Esophagus (tissue), 2 donors: ENCODE results near the gene PHF19. TPM values are rescaled to one million over a fixed set of nuclear protein-coding genes. Genes with fewer than 3 reads are reported as not detected.
A peak's percentile ranks its signal among the peaks of the same experiment; 100 is the strongest.

ENCODE experiments used
- H3K27ac ChIP-seq, 2 donors: one replicate each; pipeline ENCODE4 v1.5.1; 2013; ENCODE audit warnings: low read depth in 2 of 2, mild to moderate bottlenecking in 2 of 2, inconsistent platforms in 1 of 2, low read length in 1 of 2, moderate library complexity in 1 of 2
- H3K27me3 ChIP-seq, 2 donors: one replicate each; pipeline ENCODE4 v1.6.1; 2013; ENCODE audit warnings: low read length in 2 of 2, control low read depth in 1 of 2, mild to moderate bottlenecking in 1 of 2; ENCODE audit not compliant: insufficient read depth in 2 of 2, control insufficient read depth in 1 of 2
- H3K36me3 ChIP-seq, 2 donors: one replicate each; pipeline ENCODE4 v1.6.1; 2013; ENCODE audit warnings: low read length in 1 of 2; ENCODE audit not compliant: control insufficient read depth in 2 of 2, insufficient read depth in 2 of 2
- H3K4me1 ChIP-seq, 2 donors: one replicate each; pipeline ENCODE4 v1.6.1; 2013; ENCODE audit warnings: low read length in 1 of 2; ENCODE audit not compliant: control insufficient read depth in 2 of 2, insufficient read depth in 2 of 2
- H3K4me3 ChIP-seq, 2 donors: one replicate each; pipeline ENCODE4 v1.5.1; 2013; ENCODE audit warnings: low read length in 2 of 2, mild to moderate bottlenecking in 2 of 2, low read depth in 1 of 2, moderate library complexity in 1 of 2
- H3K9me3 ChIP-seq, 2 donors: one replicate each; pipeline ENCODE4 v1.6.1; 2013; ENCODE audit warnings: mild to moderate bottlenecking in 2 of 2, low read depth in 1 of 2, low read length in 1 of 2, moderate library complexity in 1 of 2; ENCODE audit not compliant: control insufficient read depth in 2 of 2, insufficient read depth in 1 of 2
- WGBS, 2 donors: extraction: QIAGEN DNeasy Blood & Tissue Kit; methylation state at CpG; one replicate each; pipeline ENCODE4 v1.1.7; 2013; 5-methylcytosine and 5-hydroxymethylcytosine counted together
- polyA plus RNA-seq, 2 donors: library from polyadenylated mRNA; stranded (reverse); fragments of 200-250 nt; gene quantifications; one replicate each; pipeline ENCODE4 v1.2.3, GENCODE V29; 2013
- donor health status: healthy with polysubstance abuse.
- donor health status: Bipolar disorder and iron deficiency.

The PHF19 gene
- polyA plus RNA-seq: 10 to 100 TPM; 22.3 to 28.8 TPM

GRCh38 chr9:120876842-120877240, at the start of gene PHF19:
Gene PHF19 (minus strand): TSS chr9:120877188. CDS start chr9:120874741, 2,447 bp downstream.
- no peaks in the 10 kb centered on the region for H3K9me3 ChIP-seq
- peak within 1 kb of the TSS; percentile 61 to 65 for H3K4me3 ChIP-seq
- peaks cover 3 to 17% of the 10 kb centered on the region in 2 donors for H3K4me1 ChIP-seq
- H3K27ac ChIP-seq: peak within 1 kb of the TSS; percentile 96 to 98
- H3K36me3 ChIP-seq: peaks cover 0 to 3% of the 10 kb centered on the region in 2 donors
- WGBS, 2 donors: 1 to 3% methylated on average over 15 to 45 of the region's 45 CpGs
- H3K27me3 ChIP-seq: no peaks in the 10 kb centered on the region

- Histone ChIP-seq H3K27me3 (no peaks in the 10 kb centered on the region), H3K4me3 (no peak within 1 kb of the TSS), H3K36me3 (no peaks in the 10 kb centered on the region), H3K9me3 (no peaks in the 10 kb centered on the region), H3K27ac (peak within 1 kb of the TSS; percentile 81 to 83), H3K4me1 (peaks cover 2 to 4% of the 10 kb centered on the region in 2 donors)
- WGBS, 2 donors: 76 to 78% methylated on average over 6 of the region's 6 CpGs
Observed at GRCh38 chr9:120926397-120926928, 49.5 kb upstream of the PHF19 start, which contains the start of gene TRAF1. Gene TRAF1 (minus strand): TSS chr9:120926796. CDS start chr9:120926075, 721 bp downstream.

GRCh38 chr9:120925535-120926396, 48.8 kb upstream of the PHF19 start:
- peak overlapping the region; percentile 75 to 83 for H3K27ac ChIP-seq
- H3K9me3 ChIP-seq: no peaks in the 10 kb centered on the region
- H3K4me3 ChIP-seq: no peak overlapping the region
- WGBS, 2 donors: 61 to 63% methylated on average over 13 of the region's 13 CpGs
- H3K4me1 ChIP-seq: peaks cover 2 to 4% of the 10 kb centered on the region in 2 donors
- no peaks in the 10 kb centered on the region for H3K36me3 ChIP-seq
- H3K27me3 ChIP-seq: no peaks in the 10 kb centered on the region

GRCh38 chr9:120924698-120925534, 47.9 kb upstream of the PHF19 start:
- peaks cover 2 to 4% of the 10 kb centered on the region in 2 donors for H3K4me1 ChIP-seq
- no peaks in the 10 kb centered on the region for H3K9me3 ChIP-seq
- no peaks in the 10 kb centered on the region for H3K36me3 ChIP-seq
- no peaks in the 10 kb centered on the region for H3K27me3 ChIP-seq
- 75 to 81% methylated on average over 11 of the region's 11 CpGs for WGBS, 2 donors
- no peak overlapping the region for H3K4me3 ChIP-seq
- peak overlapping the region; percentile 6 to 18 for H3K27ac ChIP-seq

- H3K9me3 ChIP-seq: no peaks in the 10 kb centered on the region
- WGBS, 2 donors: 81 to 84% methylated on average over 11 of the region's 11 CpGs
- no peaks in the 10 kb centered on the region for H3K27me3 ChIP-seq
- H3K27ac ChIP-seq: peak overlapping the region; percentile 10 to 34
- no peak overlapping the region for H3K4me3 ChIP-seq
- no peaks in the 10 kb centered on the region for H3K36me3 ChIP-seq
- H3K4me1 ChIP-seq: peaks cover 2 to 7% of the 10 kb centered on the region in 2 donors
Observed at GRCh38 chr9:120923620-120924328, 46.8 kb upstream of the PHF19 start.

- 70 to 74% methylated on average over 7 of the region's 7 CpGs for WGBS, 2 donors
- Histone ChIP-seq H3K27ac (peak overlapping the region; percentile 51 to 53), H3K4me3 (no peak overlapping the region), H3K36me3 (no peaks in the 10 kb centered on the region), H3K27me3 (no peaks in the 10 kb centered on the region), H3K4me1 (peaks cover 2 to 7% of the 10 kb centered on the region in 2 donors), H3K9me3 (no peaks in the 10 kb centered on the region)
Observed at GRCh38 chr9:120922404-120923195, 45.6 kb upstream of the PHF19 start.

- peak overlapping the region; percentile 28 to 68 for H3K27ac ChIP-seq
- WGBS, 2 donors: 58 to 59% methylated on average over 8 of the region's 8 CpGs
- peaks cover 2 to 4% of the 10 kb centered on the region in 2 donors for H3K4me1 ChIP-seq
Observed at GRCh38 chr9:120921661-120922181, 44.7 kb upstream of the PHF19 start.

GRCh38 chr9:120920806-120921178, 43.8 kb upstream of the PHF19 start:
- no peaks in the 10 kb centered on the region for H3K9me3 ChIP-seq
- H3K4me3 ChIP-seq: no peak overlapping the region
- H3K36me3 ChIP-seq: no peaks in the 10 kb centered on the region
- H3K27ac ChIP-seq: peak overlapping the region; percentile 63 to 66
- 62 to 68% methylated on average over 3 of the region's 3 CpGs for WGBS, 2 donors
- peaks cover 2 to 3% of the 10 kb centered on the region in 2 donors for H3K4me1 ChIP-seq
- H3K27me3 ChIP-seq: no peaks in the 10 kb centered on the region

More at GRCh38 chr9:120921661-120922181, 44.7 kb upstream of the PHF19 start:
- Histone ChIP-seq H3K36me3 (no peaks in the 10 kb centered on the region), H3K4me3 (no peak overlapping the region), H3K27me3 (no peaks in the 10 kb centered on the region), H3K9me3 (no peaks in the 10 kb centered on the region)
